Stimulated activated CD4-positive, alpha-beta T cell treated with anti-CD3 and anti-CD28 coated beads, Interleukin-4, amount 100 ng/mL, for 48 hours (primary cell): ENCODE results near the gene ARVCF.
"Not testable (repeated sequence)": the region's sequence is repeated elsewhere in the genome, so short reads cannot be mapped to it uniquely, and the experiment has no call there.

ENCODE experiments used
- DNase-seq, 2 donors: peaks; one replicate each; pipeline ENCODE4 v3.0.0-alpha.2; 2020; ENCODE audit warnings: low read depth in 2 of 2

ARVCF gene

DNA sequence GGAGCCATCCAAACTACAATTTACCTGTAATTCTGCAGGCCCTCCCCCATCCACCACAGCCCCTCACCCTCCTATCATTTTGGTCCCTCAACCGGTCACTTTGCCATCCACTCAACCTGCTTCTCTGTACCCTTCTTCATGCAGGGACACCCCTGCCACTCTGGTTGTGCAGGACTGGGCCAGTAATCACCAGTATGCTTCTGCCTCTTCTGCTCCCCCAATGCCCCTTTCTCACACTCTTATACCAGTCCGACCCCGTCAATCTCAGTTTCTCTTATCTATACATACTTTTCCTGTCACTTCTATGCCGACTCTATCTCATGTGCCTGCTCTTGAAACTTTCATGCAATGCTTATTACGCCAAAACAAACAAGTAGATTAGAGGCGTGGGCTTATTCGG lies 80.1 kb downstream of the ARVCF start:
- DNase-seq: no peak

DNA sequence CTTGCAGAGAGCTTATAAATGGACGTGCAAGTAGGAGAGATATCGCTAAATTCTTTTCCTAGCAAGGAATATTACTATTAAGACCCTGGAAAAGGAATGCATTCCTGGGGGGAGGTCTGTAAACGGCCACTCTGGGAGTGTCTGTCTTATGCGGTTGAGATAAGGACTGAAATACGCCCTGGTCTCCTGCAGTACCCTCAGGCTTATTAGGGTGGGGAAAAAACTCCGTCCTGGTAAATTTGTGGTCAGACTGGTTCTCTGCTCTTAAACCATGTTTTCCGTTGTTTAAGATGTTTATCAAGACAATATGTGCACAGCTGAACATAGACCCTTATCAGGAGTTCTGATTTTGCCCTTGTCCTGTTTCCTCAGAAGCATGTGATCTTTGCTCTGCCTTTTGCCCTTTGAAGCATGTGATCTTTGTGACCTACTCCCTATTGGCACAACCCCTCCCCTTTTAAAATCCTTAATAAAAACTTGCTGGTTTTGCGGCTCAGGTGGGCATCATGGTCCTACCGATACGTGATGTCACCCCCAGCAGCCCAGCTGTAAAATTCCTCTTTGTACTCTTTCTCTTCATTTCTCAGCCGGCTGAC lies 81.4 kb downstream of the ARVCF start:
- not testable (repeated sequence) for DNase-seq

DNA sequence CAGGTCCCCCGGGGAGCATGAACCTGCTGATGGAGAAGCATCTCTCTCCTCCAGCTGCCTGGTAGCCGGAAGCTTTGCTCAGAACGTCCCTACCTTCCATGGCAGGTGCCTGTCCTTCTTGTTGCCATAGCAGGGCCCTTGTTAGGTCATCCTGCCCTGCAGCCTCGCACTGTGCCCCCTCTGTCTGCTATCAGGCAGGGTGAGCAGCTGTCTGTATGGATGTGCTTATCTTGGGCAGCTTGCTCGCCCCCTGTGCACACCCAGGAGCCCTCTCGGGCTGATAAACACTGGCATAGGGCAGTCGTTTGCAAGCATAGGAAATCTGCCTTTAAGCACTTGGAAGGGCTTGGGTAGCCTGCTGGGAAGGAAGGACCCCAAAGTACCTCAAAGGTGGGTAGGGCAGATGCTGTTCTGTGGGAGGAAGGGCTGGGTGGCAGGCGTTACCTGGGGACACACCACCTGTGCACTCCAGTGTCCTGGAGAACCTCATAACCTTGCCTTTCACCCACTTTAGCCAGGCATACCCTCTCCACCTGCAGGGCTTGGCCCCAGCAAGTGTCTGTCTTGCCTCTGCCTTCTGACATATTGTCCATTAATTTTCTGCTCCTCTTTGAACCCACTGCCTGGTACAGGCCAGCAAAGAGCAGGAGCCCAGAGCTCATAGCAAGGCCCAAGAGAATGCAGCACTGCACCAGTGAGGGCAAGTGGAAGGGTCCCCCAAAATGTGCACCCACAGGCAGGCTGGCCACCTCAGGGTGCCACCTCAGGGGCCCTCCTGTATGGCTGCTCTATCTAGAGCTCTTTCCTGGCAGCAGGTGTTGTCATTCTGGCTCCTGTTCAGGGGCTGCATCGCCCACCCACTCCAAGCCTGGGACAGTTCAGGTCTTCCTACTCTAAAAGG lies 83.0 kb downstream of the ARVCF start:
- no peak for DNase-seq

DNA sequence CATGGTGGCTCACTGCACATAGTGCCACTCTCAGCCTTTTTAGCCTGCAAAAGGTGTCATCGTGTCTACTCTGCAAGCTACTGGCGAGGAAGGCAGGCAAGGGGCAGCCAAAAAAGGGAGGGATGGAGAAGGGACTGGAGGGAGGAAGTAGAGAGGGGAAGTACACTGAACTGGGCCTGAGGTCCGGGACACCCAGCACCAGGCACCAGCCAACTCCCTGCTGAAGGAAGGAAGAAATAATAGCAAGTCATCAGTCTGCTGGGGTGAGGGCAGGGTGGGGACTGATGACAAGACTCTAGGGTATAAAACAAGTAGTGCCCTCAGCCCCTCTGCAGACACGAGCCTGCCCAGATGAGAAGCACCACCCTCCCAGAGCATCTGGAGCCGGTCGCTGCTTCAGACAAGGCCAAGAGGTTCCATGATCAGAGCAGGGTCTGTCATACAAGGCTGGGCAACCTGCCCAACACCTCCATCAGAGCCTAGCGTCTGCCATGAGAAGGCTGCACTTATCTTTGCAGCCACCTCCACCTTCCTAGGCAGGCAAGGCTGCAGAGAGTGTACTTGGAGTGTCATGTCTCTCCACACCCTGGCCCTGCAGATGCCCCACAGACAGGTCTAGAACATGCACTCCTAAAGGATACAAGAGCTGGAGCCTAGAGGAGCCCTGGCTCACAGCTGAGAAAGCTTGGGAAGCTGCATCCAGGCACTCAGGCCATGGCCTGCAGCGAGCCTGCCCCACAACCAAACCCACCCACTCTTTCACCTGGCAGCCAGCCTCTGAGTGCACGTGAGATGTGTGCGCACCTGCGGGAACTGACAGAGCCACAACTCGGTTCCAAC lies 84.0 kb downstream of the ARVCF start:
- DNase-seq: no peak

DNA sequence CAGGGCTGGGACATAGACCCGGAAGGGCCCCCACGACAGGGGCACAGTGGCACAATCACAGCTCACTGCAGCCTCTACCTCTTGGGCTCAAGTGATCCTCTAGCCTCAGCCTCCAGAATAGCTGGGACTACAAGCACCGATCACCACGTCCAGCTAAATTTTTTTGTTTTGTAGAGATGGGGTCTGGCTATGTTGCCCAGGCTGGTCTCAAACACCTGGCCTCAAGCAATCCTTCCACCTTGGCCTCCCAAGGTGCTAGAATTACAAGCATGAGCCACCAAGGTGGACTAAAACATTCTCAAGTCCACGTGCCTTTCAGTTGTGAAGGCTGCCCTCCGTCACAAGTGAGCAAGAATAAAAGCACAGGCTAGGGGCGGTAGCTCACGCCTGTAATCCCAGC lies 85.1 kb downstream of the ARVCF start:
- DNase-seq: no peak

DNA sequence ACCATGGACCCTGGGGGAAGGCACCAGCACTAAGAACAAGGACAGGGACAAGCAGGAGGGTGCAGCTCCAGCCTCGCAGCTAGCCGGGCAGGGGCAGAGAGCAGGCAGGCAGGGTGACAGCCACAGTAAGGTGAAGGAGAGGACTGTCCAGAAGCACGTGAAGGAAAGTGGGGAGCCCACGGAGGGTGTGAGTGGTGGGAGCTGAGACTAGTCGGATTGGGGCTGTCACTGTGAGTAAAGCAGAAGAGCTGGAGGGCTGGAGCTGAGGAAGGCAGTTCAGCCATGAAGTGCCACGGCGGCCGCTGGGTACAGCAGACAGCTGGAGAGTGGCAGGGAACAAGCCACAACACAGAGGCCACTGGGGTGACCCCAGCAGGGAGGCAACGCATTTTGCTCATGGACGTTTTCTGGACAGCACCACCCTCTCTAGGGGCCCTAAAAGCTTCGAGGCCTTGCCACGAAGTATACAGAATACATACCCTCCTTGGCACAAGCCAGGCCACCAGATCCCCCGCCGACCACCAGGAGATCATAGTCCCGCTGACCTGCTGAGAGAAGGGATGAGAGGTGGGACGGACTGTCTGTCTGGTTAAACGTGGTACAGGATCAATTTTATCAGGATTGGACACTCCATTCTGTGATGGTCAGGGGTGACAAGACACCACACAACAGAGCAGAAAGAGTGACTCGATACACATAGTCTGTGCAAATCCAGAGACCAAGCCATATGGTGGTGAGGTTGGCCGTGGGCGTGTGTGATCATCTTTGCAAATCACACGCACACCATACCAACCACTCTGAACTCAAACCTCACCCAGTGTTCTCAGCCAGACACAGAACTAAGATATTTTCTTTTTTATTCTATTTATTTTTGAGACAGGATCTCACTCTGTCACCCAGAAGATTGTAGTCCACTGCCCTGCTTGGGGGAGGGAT lies 85.8 kb downstream of the ARVCF start:
- DNase-seq: no peak

DNA sequence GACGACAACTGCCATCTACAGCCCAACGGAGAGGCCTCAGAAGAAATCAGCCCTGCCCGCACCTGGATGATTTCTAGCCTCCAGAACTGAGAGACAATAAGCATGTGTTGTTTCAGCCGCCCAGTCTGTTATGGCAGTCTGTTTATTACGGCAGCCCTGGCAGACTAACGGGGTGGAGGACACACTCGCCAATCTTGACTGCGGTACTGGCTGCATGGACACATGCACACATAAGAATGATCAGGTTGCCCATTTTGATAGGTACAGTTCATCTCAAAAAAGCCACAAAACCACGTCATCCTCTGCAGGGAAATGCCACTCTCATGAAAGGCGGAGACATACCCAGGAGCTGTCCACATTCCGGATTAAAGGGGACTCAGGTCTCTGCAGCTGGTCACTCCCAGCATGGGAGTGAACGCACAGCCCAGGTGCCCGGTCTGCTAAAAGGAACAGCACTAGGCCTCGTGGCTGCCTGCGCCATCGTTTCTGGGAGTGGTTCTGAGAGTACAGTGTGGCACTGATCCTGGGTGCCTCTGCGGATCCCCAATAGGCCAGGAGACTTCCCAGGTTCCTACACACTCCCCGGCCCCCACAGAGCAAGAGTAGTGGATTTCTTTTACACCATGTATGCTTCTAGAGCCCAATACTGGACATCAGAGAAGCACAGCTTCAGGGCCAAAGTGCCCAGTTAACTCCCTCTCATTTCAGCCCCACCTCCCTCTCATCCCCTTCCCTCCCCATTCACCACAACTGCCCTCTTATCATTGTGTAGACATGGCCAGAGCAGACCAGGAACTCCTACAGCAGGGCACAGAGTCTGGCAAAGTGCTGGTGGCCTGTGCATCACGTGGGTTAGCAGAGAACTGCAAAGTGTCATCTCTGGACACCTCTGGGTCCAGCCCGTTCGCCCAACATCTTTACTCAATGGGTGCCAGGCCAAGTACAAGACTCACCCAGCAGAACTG lies 86.8 kb downstream of the ARVCF start:
- DNase-seq: no peak

DNA sequence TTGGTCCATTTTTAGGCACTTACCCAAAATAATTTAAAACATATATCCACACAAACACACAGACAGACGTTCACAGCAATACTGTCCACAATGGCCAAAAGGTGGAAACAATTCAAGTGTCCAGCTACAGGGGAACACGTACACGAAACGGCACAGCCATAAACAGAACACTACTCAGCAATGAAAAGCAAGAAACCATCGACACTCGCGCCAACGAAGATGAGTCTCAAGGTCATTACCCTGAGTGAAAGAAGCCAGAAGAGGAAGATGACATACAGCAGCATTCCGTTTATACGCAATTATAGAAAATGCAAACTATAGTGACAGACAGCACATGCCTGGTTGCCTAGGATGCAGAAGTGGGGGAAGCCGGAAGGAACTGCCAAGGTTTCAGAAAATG lies 88.4 kb downstream of the ARVCF start:
- no peak for DNase-seq

DNA sequence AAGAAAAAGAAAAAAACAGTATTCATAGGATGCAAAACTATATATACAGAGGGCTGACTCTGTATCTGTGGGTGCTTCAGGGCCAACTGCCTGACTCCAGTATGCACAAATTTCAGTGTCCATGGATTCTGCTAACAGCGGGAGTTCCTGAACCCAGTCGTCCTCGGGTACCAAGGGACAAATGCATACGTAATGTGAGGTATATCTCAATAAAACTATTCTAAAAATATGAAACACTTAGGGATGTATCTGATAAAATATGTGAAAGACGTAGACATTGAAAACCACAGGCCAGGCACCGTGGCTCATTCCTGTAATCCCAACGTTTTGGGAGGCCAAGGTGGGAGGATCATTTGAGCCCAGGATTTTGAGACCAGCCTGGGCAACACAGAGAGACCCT lies 88.9 kb downstream of the ARVCF start:
- DNase-seq: no peak

DNA sequence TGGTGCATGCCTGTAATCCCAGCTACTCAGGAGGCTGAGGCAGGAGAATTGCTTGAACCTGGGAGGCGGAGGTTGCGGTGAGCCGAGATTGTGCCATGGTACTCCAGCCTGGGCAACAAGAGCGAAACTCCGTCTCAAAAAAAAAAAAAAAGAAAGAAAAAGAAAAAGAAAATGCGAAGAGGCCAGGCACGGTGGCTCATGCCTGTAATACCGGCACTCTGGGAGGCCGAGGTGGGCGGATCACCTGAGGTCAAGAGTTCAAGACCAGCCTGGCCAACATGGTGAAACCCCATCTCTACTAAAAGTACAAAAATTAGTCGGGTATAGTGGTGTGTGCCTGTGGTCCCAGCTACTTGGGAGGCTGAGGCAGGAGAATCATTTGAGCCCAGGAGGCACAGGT lies 90.6 kb downstream of the ARVCF start:
- DNase-seq: not testable (repeated sequence)

DNA sequence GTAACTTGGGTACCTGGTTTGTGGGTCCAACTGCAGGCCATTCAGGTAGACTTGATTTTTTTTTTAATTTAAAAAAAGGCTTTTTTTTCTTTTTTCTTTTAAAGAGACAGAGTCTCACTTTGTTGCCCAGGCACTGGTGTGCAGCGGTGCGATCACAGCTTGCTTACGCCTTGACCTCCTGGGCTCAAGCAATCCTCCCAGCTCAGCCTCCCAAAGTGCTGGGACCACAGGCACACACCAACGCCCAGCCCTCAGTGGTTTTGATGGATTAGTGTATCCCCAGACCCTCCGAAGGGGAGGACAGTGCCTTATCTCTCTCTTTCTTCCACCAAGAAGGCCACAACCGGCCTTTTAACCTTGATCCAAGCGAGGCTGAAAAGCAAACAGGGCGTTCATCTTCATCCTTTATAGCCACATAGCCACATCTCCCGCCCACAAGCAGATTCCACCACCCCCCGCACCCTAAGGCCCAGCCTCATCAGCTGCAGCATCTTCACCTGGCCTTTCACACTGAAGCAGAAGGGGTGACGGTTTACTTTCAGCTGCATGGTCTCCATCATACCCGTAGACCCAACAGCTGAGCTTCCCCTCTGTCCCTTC lies 92.6 kb downstream of the ARVCF start:
- no peak for DNase-seq

DNA sequence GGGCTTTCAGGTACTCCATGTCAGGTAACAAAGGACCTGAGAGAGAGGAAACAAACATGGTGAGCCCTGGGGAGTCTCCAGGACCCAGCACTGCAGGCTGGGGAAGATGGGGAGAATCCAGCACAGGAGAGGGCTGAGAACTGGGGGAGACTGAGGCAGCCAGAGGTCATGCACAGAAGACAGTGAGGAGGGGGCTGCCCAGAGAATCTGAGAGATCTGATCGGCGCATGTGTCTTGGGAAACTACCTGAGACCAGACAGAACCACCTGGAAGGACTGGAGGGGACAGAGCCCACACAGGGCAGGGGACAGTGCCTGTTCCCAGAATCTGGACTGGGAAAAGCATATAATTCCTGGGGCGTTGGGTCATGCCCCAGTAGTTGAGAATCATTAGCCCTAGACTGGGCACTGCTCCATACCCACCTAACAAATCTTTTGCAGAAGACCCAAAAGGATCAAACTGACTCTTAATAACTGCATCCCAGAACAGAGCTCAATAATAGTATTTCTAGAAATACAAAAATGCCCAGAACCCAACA lies 95.0 kb downstream of the ARVCF start:
- DNase-seq: no peak
